Colonic mucosa (tissue), 4 donors: ENCODE measurements around the gene FRY. TPM values are rescaled to one million over a fixed set of nuclear protein-coding genes. Genes with fewer than 3 reads are reported as not detected.

ENCODE experiments used
- DNase-seq: peaks from one replicate; pipeline ENCODE4 v3.0.0-alpha.2; 2020
- H3K27ac ChIP-seq: fragments of 200-600 bp; one replicate; pipeline ENCODE4 v1.8.0; 2021
- H3K27me3 ChIP-seq: fragments of 200-600 bp; one replicate; pipeline ENCODE4 v1.8.0; 2021
- H3K36me3 ChIP-seq: fragments of 200-600 bp; one replicate; pipeline ENCODE4 v1.8.0; 2021
- H3K4me1 ChIP-seq: fragments of 200-600 bp; one replicate; pipeline ENCODE4 v1.8.0; 2021; ENCODE audit warnings: mild to moderate bottlenecking
- H3K4me3 ChIP-seq: fragments of 200-600 bp; one replicate; pipeline ENCODE4 v1.8.0; 2021
- H3K9ac ChIP-seq, 2 donors: one replicate each; pipeline ENCODE4 v1.7.0; 2013; ENCODE audit warnings: control low read depth in 2 of 2, low read depth in 2 of 2, low read length in 2 of 2
- H3K9me3 ChIP-seq: fragments of 200-600 bp; one replicate; pipeline ENCODE4 v1.8.0; 2021
- CTCF ChIP-seq: fragments of 200-600 bp; IDR thresholded peaks from one replicate; pipeline ENCODE4 v1.8.0; 2022; ENCODE audit warnings: antibody characterized with exemption, mild to moderate bottlenecking
- intact Hi-C: fragments of 100-400 bp; cut with DNase I; formaldehyde crosslinking; loops from one replicate; pipeline ENCODE4 v1.14.1; 2022
- total RNA-seq, 2 donors: library from RNA; stranded (reverse); fragmentation: NEBNext Ultra II Directional in 1 of 2; extraction: Animal tissue kit (Norgen Biotek cat#: 25700) in 1 of 2; gene quantifications; one replicate each; pipeline ENCODE4 v1.2.1, GENCODE V29; 2021
- donor health status: healthy.
- donor health status: DM: no; HTN: no; CAD: no.
- donor health status: DM: no; HTN: no; CAD: no.

The FRY gene
- total RNA-seq, 2 donors from 2014 or later: 7.0 to 19.9 TPM

GRCh38 chr13:32147976-32148375, 116.4 kb downstream of the FRY start:
- no peak overlapping the region for H3K4me3 ChIP-seq
- no peak for DNase-seq
- H3K27me3 ChIP-seq: no peaks in the 10 kb centered on the region
- TF ChIP-seq CTCF: no peak
- intact Hi-C loops: no loop called here
- H3K9me3 ChIP-seq: no peaks in the 10 kb centered on the region
- no peaks in the 10 kb centered on the region for H3K36me3 ChIP-seq
- H3K27ac ChIP-seq: no peak overlapping the region
- no peaks in the 10 kb centered on the region for H3K4me1 ChIP-seq
- no peak overlapping the region for H3K9ac ChIP-seq

- H3K4me3 ChIP-seq: no peak overlapping the region
- no peak for TF ChIP-seq CTCF
- H3K9ac ChIP-seq: no peak overlapping the region
- H3K27ac ChIP-seq: no peak overlapping the region
- H3K36me3 ChIP-seq: no peaks in the 10 kb centered on the region
- DNase-seq: no peak
- no peaks in the 10 kb centered on the region for H3K9me3 ChIP-seq
- no peaks in the 10 kb centered on the region for H3K27me3 ChIP-seq
- no peaks in the 10 kb centered on the region for H3K4me1 ChIP-seq
- intact Hi-C loops: no loop called here
Observed at GRCh38 chr13:32150239-32150638, 118.7 kb downstream of the FRY start.

GRCh38 chr13:32150794-32151193, 119.2 kb downstream of the FRY start:
- no peaks in the 10 kb centered on the region for H3K9me3 ChIP-seq
- H3K27ac ChIP-seq: no peak overlapping the region
- TF ChIP-seq CTCF: no peak
- H3K36me3 ChIP-seq: no peaks in the 10 kb centered on the region
- intact Hi-C loops: no loop called here
- H3K4me1 ChIP-seq: no peaks in the 10 kb centered on the region
- peak; percentile 40 for DNase-seq
- no peak overlapping the region for H3K4me3 ChIP-seq
- no peaks in the 10 kb centered on the region for H3K27me3 ChIP-seq
- no peak overlapping the region for H3K9ac ChIP-seq

- no peak for TF ChIP-seq CTCF
- H3K4me1 ChIP-seq: no peaks in the 10 kb centered on the region
- no peak overlapping the region for H3K27ac ChIP-seq
- H3K4me3 ChIP-seq: no peak overlapping the region
- no peaks in the 10 kb centered on the region for H3K36me3 ChIP-seq
- no peaks in the 10 kb centered on the region for H3K27me3 ChIP-seq
- intact Hi-C loops: no loop called here
- DNase-seq: no peak
- no peaks in the 10 kb centered on the region for H3K9me3 ChIP-seq
- H3K9ac ChIP-seq: no peak overlapping the region
Observed at GRCh38 chr13:32151240-32151639, 119.7 kb downstream of the FRY start.

GRCh38 chr13:32153056-32153455, 121.5 kb downstream of the FRY start:
- intact Hi-C loops: no loop called here
- H3K27ac ChIP-seq: no peak overlapping the region
- no peaks in the 10 kb centered on the region for H3K4me1 ChIP-seq
- no peaks in the 10 kb centered on the region for H3K9me3 ChIP-seq
- DNase-seq: no peak
- H3K9ac ChIP-seq: no peak overlapping the region
- H3K4me3 ChIP-seq: no peak overlapping the region
- no peak for TF ChIP-seq CTCF
- no peaks in the 10 kb centered on the region for H3K36me3 ChIP-seq
- no peaks in the 10 kb centered on the region for H3K27me3 ChIP-seq
